OCI-LY1 (cell line): ENCODE measurements around the gene SBK2.

Source experiments
- H2AFZ ChIP-seq: fragments of 200-600 bp; sonication (generic), shearing (Covaris generic); 2 replicates; pipeline ENCODE4 v1.6.0; 2014; ENCODE audit warnings: antibody characterized with exemption, mild to moderate bottlenecking, low read length
- H3F3A ChIP-seq: fragments of 200-600 bp; sonication (generic), shearing (Covaris generic); 2 replicates; pipeline ENCODE4 v1.6.0; 2014; ENCODE audit warnings: mild to moderate bottlenecking, antibody characterized with exemption, low read length, moderate library complexity; ENCODE audit not compliant: insufficient read depth
- H3K27ac ChIP-seq: fragments of 200-600 bp; sonication (generic); 2 replicates; pipeline ENCODE4 v1.5.1; 2014; ENCODE audit warnings: low read length, mixed run types, mild to moderate bottlenecking, low read depth; ENCODE audit not compliant: poor library complexity, severe bottlenecking
- H3K27me3 ChIP-seq: fragments of 200-600 bp; sonication (generic); 2 replicates; pipeline ENCODE4 v1.6.0; 2014; ENCODE audit warnings: antibody characterized with exemption, mild to moderate bottlenecking, low read length, moderate library complexity; ENCODE audit not compliant: insufficient read depth
- H3K36me3 ChIP-seq: fragments of 200-600 bp; sonication (generic); 2 replicates; pipeline ENCODE4 v1.6.1; 2014; ENCODE audit warnings: mild to moderate bottlenecking, antibody characterized with exemption, low read length, moderate library complexity, mixed read lengths; ENCODE audit not compliant: insufficient read depth
- H3K4me1 ChIP-seq: fragments of 200-600 bp; sonication (generic); 2 replicates; pipeline ENCODE4 v1.5.1; 2014; ENCODE audit warnings: mild to moderate bottlenecking, low read length, moderate library complexity; ENCODE audit not compliant: insufficient read depth, severe bottlenecking
- H3K4me2 ChIP-seq: fragments of 200-600 bp; sonication (generic), shearing (Covaris generic); 2 replicates; pipeline ENCODE4 v1.6.1; 2014; ENCODE audit warnings: low read length
- H3K4me3 ChIP-seq: fragments of 200-600 bp; sonication (generic); 2 replicates; pipeline ENCODE4 v1.5.1; 2014; ENCODE audit warnings: low read length, low read depth, mild to moderate bottlenecking, mixed read lengths; ENCODE audit not compliant: poor library complexity, severe bottlenecking
- H3K79me2 ChIP-seq: fragments of 200-600 bp; shearing (Covaris generic); 2 replicates; pipeline ENCODE4 v1.6.1; 2016; ENCODE audit warnings: mixed run types, low read length, mixed read lengths; ENCODE audit not compliant: insufficient read depth
- H3K9ac ChIP-seq: fragments of 200-600 bp; sonication (generic), shearing (Covaris generic); 2 replicates; pipeline ENCODE4 v1.6.1; 2014; ENCODE audit warnings: mild to moderate bottlenecking, low read length, mixed read lengths
- H3K9me2 ChIP-seq: fragments of 200-600 bp; sonication (generic), shearing (Covaris generic); 2 replicates; pipeline ENCODE4 v1.6.1; 2014; ENCODE audit warnings: low read depth, mild to moderate bottlenecking, low read length, mixed read lengths
- H3K9me3 ChIP-seq: fragments of 200-600 bp; shearing (Covaris generic); 2 replicates; pipeline ENCODE4 v1.6.1; 2014; ENCODE audit warnings: low read length, mixed read lengths
- H4K20me1 ChIP-seq: fragments of 200-600 bp; sonication (generic), shearing (Covaris generic); 2 replicates; pipeline ENCODE4 v1.6.0; 2016; ENCODE audit warnings: mild to moderate bottlenecking, low read length; ENCODE audit not compliant: insufficient read depth
- EZH2 ChIP-seq: fragments of 200-600 bp; sonication (generic), shearing (Covaris generic); IDR thresholded peaks from 2 replicates; pipeline ENCODE4 v1.8.0; 2017; ENCODE audit warnings: borderline replicate concordance, mixed run types, mild to moderate bottlenecking, antibody characterized with exemption, low read length, moderate library complexity, mixed read lengths
- TF ChIP-seq, protein P1 (sequence below): fragments of 200-600 bp; sonication (generic), shearing (Covaris generic); IDR thresholded peaks from 2 replicates; pipeline ENCODE4 v1.5.1; 2017; ENCODE audit warnings: mild to moderate bottlenecking, antibody characterized with exemption, low read length, moderate library complexity, mixed read lengths

Gene SBK2

DNA sequence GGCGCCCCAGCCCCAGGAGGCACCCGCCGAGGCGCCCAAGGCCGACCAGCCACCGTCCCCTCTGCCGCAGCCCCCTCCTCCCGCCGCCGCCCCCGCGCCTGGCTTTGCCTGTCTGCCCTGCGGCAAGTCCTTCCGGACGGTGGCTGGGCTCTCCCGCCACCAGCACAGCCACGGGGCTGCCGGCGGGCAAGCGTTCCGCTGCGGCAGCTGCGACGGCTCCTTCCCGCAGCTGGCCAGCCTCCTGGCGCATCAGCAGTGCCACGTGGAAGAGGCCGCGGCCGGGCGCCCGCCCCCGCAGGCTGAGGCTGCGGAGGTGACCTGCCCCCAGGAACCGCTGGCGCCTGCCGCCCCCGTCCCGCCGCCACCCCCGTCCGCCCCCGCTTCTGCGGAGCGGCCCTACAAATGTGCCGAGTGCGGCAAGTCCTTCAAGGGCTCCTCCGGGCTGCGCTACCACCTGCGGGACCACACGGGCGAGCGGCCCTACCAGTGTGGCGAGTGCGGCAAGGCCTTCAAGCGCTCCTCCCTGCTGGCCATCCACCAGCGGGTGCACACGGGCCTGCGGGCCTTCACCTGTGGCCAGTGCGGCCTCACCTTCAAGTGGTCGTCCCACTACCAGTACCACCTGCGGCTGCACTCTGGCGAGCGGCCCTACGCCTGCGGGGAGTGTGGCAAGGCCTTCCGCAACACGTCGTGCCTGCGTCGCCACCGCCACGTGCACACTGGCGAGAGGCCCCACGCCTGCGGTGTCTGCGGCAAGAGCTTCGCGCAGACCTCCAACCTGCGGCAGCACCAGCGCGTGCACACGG is 54.6 kb downstream of the SBK2 start:
- no peak overlapping the region for H3K9ac ChIP-seq
- H3K4me2 ChIP-seq, result no peak overlapping the region
- no peak overlapping the region for H3K27ac ChIP-seq
- no peaks in the 10 kb centered on the region for H3K9me3 ChIP-seq
- H3F3A ChIP-seq, result no peaks in the 10 kb centered on the region
- H3K79me2 ChIP-seq, result no peaks in the 10 kb centered on the region
- no peaks in the 10 kb centered on the region for H3K9me2 ChIP-seq
- no peaks in the 10 kb centered on the region for H3K27me3 ChIP-seq
- peaks cover 28% of the 10 kb centered on the region for H3K4me1 ChIP-seq
- TF ChIP-seq, protein P1, sequence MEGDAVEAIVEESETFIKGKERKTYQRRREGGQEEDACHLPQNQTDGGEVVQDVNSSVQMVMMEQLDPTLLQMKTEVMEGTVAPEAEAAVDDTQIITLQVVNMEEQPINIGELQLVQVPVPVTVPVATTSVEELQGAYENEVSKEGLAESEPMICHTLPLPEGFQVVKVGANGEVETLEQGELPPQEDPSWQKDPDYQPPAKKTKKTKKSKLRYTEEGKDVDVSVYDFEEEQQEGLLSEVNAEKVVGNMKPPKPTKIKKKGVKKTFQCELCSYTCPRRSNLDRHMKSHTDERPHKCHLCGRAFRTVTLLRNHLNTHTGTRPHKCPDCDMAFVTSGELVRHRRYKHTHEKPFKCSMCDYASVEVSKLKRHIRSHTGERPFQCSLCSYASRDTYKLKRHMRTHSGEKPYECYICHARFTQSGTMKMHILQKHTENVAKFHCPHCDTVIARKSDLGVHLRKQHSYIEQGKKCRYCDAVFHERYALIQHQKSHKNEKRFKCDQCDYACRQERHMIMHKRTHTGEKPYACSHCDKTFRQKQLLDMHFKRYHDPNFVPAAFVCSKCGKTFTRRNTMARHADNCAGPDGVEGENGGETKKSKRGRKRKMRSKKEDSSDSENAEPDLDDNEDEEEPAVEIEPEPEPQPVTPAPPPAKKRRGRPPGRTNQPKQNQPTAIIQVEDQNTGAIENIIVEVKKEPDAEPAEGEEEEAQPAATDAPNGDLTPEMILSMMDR, result no peak
- H4K20me1 ChIP-seq, result no peaks in the 10 kb centered on the region
- H2AFZ ChIP-seq, result no peak overlapping the region
- no peaks in the 10 kb centered on the region; the same call in 1 of the 2 replicates for H3K36me3 ChIP-seq
- H3K4me3 ChIP-seq, result no peak overlapping the region

GRCh38 chr19:55481794-55482155 is 55.2 kb downstream of the SBK2 start:
- H3F3A ChIP-seq, result no peaks in the 10 kb centered on the region
- no peak overlapping the region for H3K9ac ChIP-seq

GRCh38 chr19:55481148-55481793 is 55.7 kb downstream of the SBK2 start:
- Histone ChIP-seq H3K27ac (no peak overlapping the region), H2AFZ (no peak overlapping the region), H3K27me3 (no peaks in the 10 kb centered on the region)

More at GRCh38 chr19:55481794-55482155, 55.2 kb downstream of the SBK2 start:
- peaks cover 29% of the 10 kb centered on the region for H3K4me1 ChIP-seq
- H3K27me3 ChIP-seq, result no peaks in the 10 kb centered on the region
- no peaks in the 10 kb centered on the region for H3K79me2 ChIP-seq
- H3K9me2 ChIP-seq, result no peaks in the 10 kb centered on the region
- no peaks in the 10 kb centered on the region for H3K9me3 ChIP-seq
- TF ChIP-seq, protein P1, result no peak
- TF ChIP-seq EZH2, result no peak
- H3K4me2 ChIP-seq, result no peak overlapping the region
- no peak overlapping the region for H2AFZ ChIP-seq
- no peak overlapping the region for H3K4me3 ChIP-seq
- no peaks in the 10 kb centered on the region; the same call in 1 of the 2 replicates for H3K36me3 ChIP-seq
- H4K20me1 ChIP-seq, result no peaks in the 10 kb centered on the region
- H3K27ac ChIP-seq, result no peak overlapping the region

More at GRCh38 chr19:55481148-55481793, 55.7 kb downstream of the SBK2 start:
- Histone ChIP-seq H3K4me2 (no peak overlapping the region), H3K79me2 (no peaks in the 10 kb centered on the region), H4K20me1 (no peaks in the 10 kb centered on the region), H3K9me3 (no peaks in the 10 kb centered on the region), H3K9me2 (no peaks in the 10 kb centered on the region), H3K4me1 (peaks cover 29% of the 10 kb centered on the region), H3K36me3 (no peaks in the 10 kb centered on the region; the same call in 1 of the 2 replicates), H3K9ac (no peak overlapping the region), H3K4me3 (no peak overlapping the region), H3F3A (no peaks in the 10 kb centered on the region)
- TF ChIP-seq EZH2, result no peak
- TF ChIP-seq, protein P1, result no peak
